GM10847 (cell line): ENCODE data around the gene NEK6.

Source experiments
- POLR2A ChIP-seq: IDR thresholded peaks from 2 replicates; pipeline ENCODE4 v1.6.1; 2011; ENCODE audit not compliant: insufficient read length; ENCODE audit errors: extremely low read depth

Gene NEK6

GRCh38 chr9:124306098-124306735 lies 48.5 kb downstream of the NEK6 start:
- no peak for TF ChIP-seq POLR2A

GRCh38 chr9:124307379-124308030 lies 49.8 kb downstream of the NEK6 start:
- TF ChIP-seq POLR2A, result no peak

- no peak for TF ChIP-seq POLR2A
Observed at GRCh38 chr9:124308606-124309491, 51.1 kb downstream of the NEK6 start.

- no peak for TF ChIP-seq POLR2A
Observed at GRCh38 chr9:124309667-124310084, 51.9 kb downstream of the NEK6 start.

- no peak for TF ChIP-seq POLR2A
Observed at GRCh38 chr9:124311283-124311682, 53.5 kb downstream of the NEK6 start.

GRCh38 chr9:124312290-124313265 lies 54.8 kb downstream of the NEK6 start:
- no peak for TF ChIP-seq POLR2A

- no peak for TF ChIP-seq POLR2A
Observed at GRCh38 chr9:124313940-124314339, 56.2 kb downstream of the NEK6 start.

- no peak for TF ChIP-seq POLR2A
Observed at GRCh38 chr9:124315882-124316281, 58.1 kb downstream of the NEK6 start.

GRCh38 chr9:124320062-124320973 lies 62.6 kb downstream of the NEK6 start:
- no peak for TF ChIP-seq POLR2A

- no peak for TF ChIP-seq POLR2A
Observed at GRCh38 chr9:124321416-124321815, 63.7 kb downstream of the NEK6 start.

GRCh38 chr9:124321935-124322334 lies 64.2 kb downstream of the NEK6 start:
- no peak for TF ChIP-seq POLR2A

- no peak for TF ChIP-seq POLR2A
Observed at GRCh38 chr9:124322618-124323432, 65.1 kb downstream of the NEK6 start.

- TF ChIP-seq POLR2A, result no peak
Observed at GRCh38 chr9:124323904-124324303, 66.2 kb downstream of the NEK6 start.
